GM12878 (cell line): ENCODE data around the gene ZNF765.

Experiments
- ATF7 ChIP-seq: fragments of 450-650 bp; IDR thresholded peaks from 2 replicates; pipeline ENCODE4 v1.6.1; 2016; ENCODE audit warnings: low read depth, mild to moderate bottlenecking
- CREM ChIP-seq: IDR thresholded peaks from 2 replicates; pipeline ENCODE4 v1.6.1; 2014; ENCODE audit warnings: antibody characterized with exemption, low read depth
- CTCF ChIP-seq, 3 experiments: IDR thresholded peaks in 2 of 3; conservative IDR thresholded peaks in 1 of 3; 2 replicates each; pipeline ENCODE4 v1.5.1; 2011; ENCODE audit warnings: low read depth in 3 of 3, low read length in 3 of 3, mild to moderate bottlenecking in 3 of 3, control low read depth in 2 of 3, moderate library complexity in 2 of 3, inconsistent platforms in 1 of 3, mixed read lengths in 1 of 3; ENCODE audit not compliant: control insufficient read depth in 2 of 3, insufficient read depth in 1 of 3; ENCODE audit errors: extremely low read depth in 1 of 3
- GABPA ChIP-seq: IDR thresholded peaks from 2 replicates; pipeline ENCODE4 v1.6.1; 2014; ENCODE audit warnings: antibody characterized with exemption, low read depth, mild to moderate bottlenecking, inconsistent platforms
- MXI1 ChIP-seq: fragments of 150-350 bp; IDR thresholded peaks from 2 replicates; pipeline ENCODE4 v1.6.1; 2011; ENCODE audit warnings: low read depth, mild to moderate bottlenecking, inconsistent platforms, low read length, improper control_type of control experiment
- MYC ChIP-seq: IDR thresholded peaks from 2 replicates; pipeline ENCODE4 v1.6.1; 2011; ENCODE audit warnings: mild to moderate bottlenecking, low read length, moderate library complexity, inconsistent platforms; ENCODE audit not compliant: insufficient read depth, insufficient replicate concordance, insufficient read length, severe bottlenecking
- POLR2A ChIP-seq: IDR thresholded peaks from 2 replicates; pipeline ENCODE4 v1.6.1; 2011; ENCODE audit warnings: low read depth, mild to moderate bottlenecking, low read length
- POLR2AphosphoS5 ChIP-seq: IDR thresholded peaks from 2 replicates; pipeline ENCODE4 v1.6.1; 2011; ENCODE audit warnings: mild to moderate bottlenecking, low read length, inconsistent platforms
- SMC3 ChIP-seq: IDR thresholded peaks from 2 replicates; pipeline ENCODE4 v1.6.1; 2011; ENCODE audit warnings: low read length, improper control_type of control experiment, borderline replicate concordance
- TCF7 ChIP-seq: IDR thresholded peaks from 2 replicates; pipeline ENCODE4 v1.6.1; 2014; ENCODE audit warnings: antibody characterized with exemption, borderline replicate concordance
- YY1 ChIP-seq: IDR thresholded peaks from 2 replicates; pipeline ENCODE4 v1.6.1; 2011; ENCODE audit warnings: low read depth, mild to moderate bottlenecking, low read length
- ZBTB11 ChIP-seq: fragments of 450-650 bp; formaldehyde crosslinking; IDR thresholded peaks from 2 replicates; pipeline ENCODE4 v1.5.0; 2022; ENCODE audit warnings: mild to moderate bottlenecking, missing genetic modification characterization
- TF ChIP-seq, protein P1 (sequence below): IDR thresholded peaks from 2 replicates; pipeline ENCODE4 v1.6.1; 2011; ENCODE audit warnings: low read depth, mild to moderate bottlenecking, low read length, moderate library complexity, borderline replicate concordance; ENCODE audit errors: extremely low read depth
- TF ChIP-seq, protein P2 (sequence below): IDR thresholded peaks from 2 replicates; pipeline ENCODE4 v1.6.1; 2011; ENCODE audit warnings: low read depth, low read length, improper control_type of control experiment, borderline replicate concordance

GRCh38 chr19:53374288-53374687 lies 20.7 kb upstream of the ZNF765 start:
- TF ChIP-seq, protein P1, sequence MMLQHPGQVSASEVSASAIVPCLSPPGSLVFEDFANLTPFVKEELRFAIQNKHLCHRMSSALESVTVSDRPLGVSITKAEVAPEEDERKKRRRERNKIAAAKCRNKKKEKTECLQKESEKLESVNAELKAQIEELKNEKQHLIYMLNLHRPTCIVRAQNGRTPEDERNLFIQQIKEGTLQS: no peak
- no peak for TF ChIP-seq TCF7
- TF ChIP-seq GABPA: no peak
- TF ChIP-seq SMC3: no peak
- no peak for TF ChIP-seq CTCF (IDR thresholded peaks at IDR 0.05 in 2 of 3, conservative IDR thresholded peaks at IDR 0.05 in 1 of 3; ENCODE audit: control insufficient read depth in 2 of 3, extremely low read depth in 1 of 3, insufficient read depth in 1 of 3, low read depth in 3 of 3, low read length in 3 of 3)
- no peak for TF ChIP-seq POLR2A
- no peak for TF ChIP-seq ZBTB11
- TF ChIP-seq MXI1: no peak
- TF ChIP-seq CREM: no peak
- TF ChIP-seq MYC: no peak
- TF ChIP-seq ATF7: no peak
- TF ChIP-seq, protein P2, sequence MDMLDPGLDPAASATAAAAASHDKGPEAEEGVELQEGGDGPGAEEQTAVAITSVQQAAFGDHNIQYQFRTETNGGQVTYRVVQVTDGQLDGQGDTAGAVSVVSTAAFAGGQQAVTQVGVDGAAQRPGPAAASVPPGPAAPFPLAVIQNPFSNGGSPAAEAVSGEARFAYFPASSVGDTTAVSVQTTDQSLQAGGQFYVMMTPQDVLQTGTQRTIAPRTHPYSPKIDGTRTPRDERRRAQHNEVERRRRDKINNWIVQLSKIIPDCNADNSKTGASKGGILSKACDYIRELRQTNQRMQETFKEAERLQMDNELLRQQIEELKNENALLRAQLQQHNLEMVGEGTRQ: no peak
- TF ChIP-seq YY1: no peak
- TF ChIP-seq POLR2AphosphoS5: no peak
